ENCODE measurements around the gene IGIP.

DNA sequence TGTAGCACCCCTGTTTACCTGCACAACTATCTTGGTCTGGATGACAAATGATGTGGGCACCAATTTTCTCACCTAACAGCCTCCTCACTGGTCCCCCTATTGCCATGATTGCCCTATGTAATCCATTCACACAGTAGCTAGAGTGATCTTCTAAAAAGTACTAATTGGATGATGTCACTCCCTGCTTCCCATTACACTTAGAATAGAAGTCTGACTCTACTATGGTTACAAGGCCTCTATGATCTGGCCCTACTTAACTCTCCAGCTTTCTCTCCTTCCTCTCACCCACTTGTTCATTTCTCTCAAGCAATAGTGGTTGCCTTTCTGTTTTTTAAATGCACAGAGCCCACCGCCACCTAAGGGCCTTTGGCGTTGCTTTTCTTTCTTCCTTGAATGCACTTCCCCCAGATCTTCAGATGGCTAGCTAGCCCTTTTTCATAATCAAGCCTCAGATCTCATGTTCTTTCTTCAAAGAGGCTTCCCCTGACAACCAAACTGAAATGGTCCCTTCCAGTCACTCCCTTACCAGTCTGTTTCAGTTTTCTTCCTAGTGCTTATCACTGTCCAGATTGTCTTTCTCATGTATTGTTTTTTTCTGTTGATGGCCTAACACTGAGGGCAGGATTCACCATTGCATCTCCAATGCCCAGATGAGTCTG is 8.7 kb downstream of the IGIP start:
- TF ChIP-seq, protein P1, sequence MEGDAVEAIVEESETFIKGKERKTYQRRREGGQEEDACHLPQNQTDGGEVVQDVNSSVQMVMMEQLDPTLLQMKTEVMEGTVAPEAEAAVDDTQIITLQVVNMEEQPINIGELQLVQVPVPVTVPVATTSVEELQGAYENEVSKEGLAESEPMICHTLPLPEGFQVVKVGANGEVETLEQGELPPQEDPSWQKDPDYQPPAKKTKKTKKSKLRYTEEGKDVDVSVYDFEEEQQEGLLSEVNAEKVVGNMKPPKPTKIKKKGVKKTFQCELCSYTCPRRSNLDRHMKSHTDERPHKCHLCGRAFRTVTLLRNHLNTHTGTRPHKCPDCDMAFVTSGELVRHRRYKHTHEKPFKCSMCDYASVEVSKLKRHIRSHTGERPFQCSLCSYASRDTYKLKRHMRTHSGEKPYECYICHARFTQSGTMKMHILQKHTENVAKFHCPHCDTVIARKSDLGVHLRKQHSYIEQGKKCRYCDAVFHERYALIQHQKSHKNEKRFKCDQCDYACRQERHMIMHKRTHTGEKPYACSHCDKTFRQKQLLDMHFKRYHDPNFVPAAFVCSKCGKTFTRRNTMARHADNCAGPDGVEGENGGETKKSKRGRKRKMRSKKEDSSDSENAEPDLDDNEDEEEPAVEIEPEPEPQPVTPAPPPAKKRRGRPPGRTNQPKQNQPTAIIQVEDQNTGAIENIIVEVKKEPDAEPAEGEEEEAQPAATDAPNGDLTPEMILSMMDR (IDR thresholded peaks at IDR 0.05) = no peak
- no peak for TF ChIP-seq POLR2A (IDR thresholded peaks at IDR 0.05)

Data from esophagus squamous epithelium (tissue), 4 donors.